Measurements from ENCODE around the gene NCEH1. TPM values are rescaled to one million over a fixed set of nuclear protein-coding genes. Genes with fewer than 3 reads are reported as not detected.

Gene NCEH1
- total RNA-seq, 2 donors from 2014 or later = 36.1 to 42.2 TPM

- Histone ChIP-seq H3K9me3 (no peaks in the 10 kb centered on the region), H3K4me1 (peaks cover 3% of the 10 kb centered on the region), H3K4me3 (no peak overlapping the region), H3K9ac (ENCODE audit: low read depth in 2 of 2, low read length in 2 of 2) (no peak overlapping the region), H3K36me3 (no peaks in the 10 kb centered on the region), H3K27ac (no peak overlapping the region), H3K27me3 (no peaks in the 10 kb centered on the region)
- no peak for DNase-seq
- intact Hi-C loops (cut with DNase I) = no loop called here
- TF ChIP-seq CTCF (IDR thresholded peaks at IDR 0.05) = no peak
These were observed 16.2 kb downstream of the NCEH1 start for GRCh38 chr3:172694573-172695246.

GRCh38 chr3:172692751-172693338, 18.0 kb downstream of the NCEH1 start:
- no peak for DNase-seq
- Histone ChIP-seq H3K36me3 (no peaks in the 10 kb centered on the region), H3K9me3 (no peaks in the 10 kb centered on the region), H3K4me3 (no peak overlapping the region), H3K27me3 (no peaks in the 10 kb centered on the region), H3K4me1 (peaks cover 3% of the 10 kb centered on the region), H3K9ac (ENCODE audit: low read depth in 2 of 2, low read length in 2 of 2) (no peak overlapping the region), H3K27ac (no peak overlapping the region)
- intact Hi-C loops (cut with DNase I) = no loop called here
- no peak for TF ChIP-seq CTCF (IDR thresholded peaks at IDR 0.05)

GRCh38 chr3:172690936-172691335, 19.9 kb downstream of the NCEH1 start:
- no peak for TF ChIP-seq CTCF (IDR thresholded peaks at IDR 0.05)
- intact Hi-C loops (cut with DNase I) = no loop called here
- DNase-seq = no peak
- Histone ChIP-seq H3K9ac (ENCODE audit: low read depth in 2 of 2, low read length in 2 of 2) (peak overlapping the region in 1 of 2 donors; percentile 14), H3K4me3 (no peak overlapping the region), H3K27me3 (no peaks in the 10 kb centered on the region), H3K27ac (peak overlapping the region; percentile 3), H3K9me3 (no peaks in the 10 kb centered on the region), H3K36me3 (no peaks in the 10 kb centered on the region), H3K4me1 (peaks cover 3% of the 10 kb centered on the region)

- no peak for DNase-seq
- H3K9ac ChIP-seq (ENCODE audit: low read depth in 2 of 2, low read length in 2 of 2) = peak overlapping the region in 1 of 2 donors; percentile 51
- intact Hi-C loops (cut with DNase I) = no loop called here
- H3K36me3 ChIP-seq = no peaks in the 10 kb centered on the region
- no peaks in the 10 kb centered on the region for H3K9me3 ChIP-seq
- peaks cover 3% of the 10 kb centered on the region for H3K4me1 ChIP-seq
- no peak overlapping the region for H3K27ac ChIP-seq
- no peak overlapping the region for H3K4me3 ChIP-seq
- no peak for TF ChIP-seq CTCF (IDR thresholded peaks at IDR 0.05)
- H3K27me3 ChIP-seq = no peaks in the 10 kb centered on the region
These were observed 22.3 kb downstream of the NCEH1 start for GRCh38 chr3:172688588-172688987.

- Histone ChIP-seq H3K9me3 (no peaks in the 10 kb centered on the region), H3K36me3 (no peaks in the 10 kb centered on the region), H3K9ac (ENCODE audit: low read depth in 2 of 2, low read length in 2 of 2) (no peak overlapping the region), H3K27ac (no peak overlapping the region), H3K27me3 (no peaks in the 10 kb centered on the region), H3K4me1 (peaks cover 3% of the 10 kb centered on the region), H3K4me3 (no peak overlapping the region)
- intact Hi-C loops (cut with DNase I) = no loop called here
- no peak for DNase-seq
- no peak for TF ChIP-seq CTCF (IDR thresholded peaks at IDR 0.05)
These were observed 23.4 kb downstream of the NCEH1 start for GRCh38 chr3:172687501-172687900.

Data from colonic mucosa (tissue), 4 donors.